ENCODE measurements around the gene SLC22A31. TPM values are rescaled to one million over a fixed set of nuclear protein-coding genes. Genes with fewer than 3 reads are reported as not detected.

The SLC22A31 gene
- total RNA-seq, 1 experiment from 2014 or later: not detected

DNA sequence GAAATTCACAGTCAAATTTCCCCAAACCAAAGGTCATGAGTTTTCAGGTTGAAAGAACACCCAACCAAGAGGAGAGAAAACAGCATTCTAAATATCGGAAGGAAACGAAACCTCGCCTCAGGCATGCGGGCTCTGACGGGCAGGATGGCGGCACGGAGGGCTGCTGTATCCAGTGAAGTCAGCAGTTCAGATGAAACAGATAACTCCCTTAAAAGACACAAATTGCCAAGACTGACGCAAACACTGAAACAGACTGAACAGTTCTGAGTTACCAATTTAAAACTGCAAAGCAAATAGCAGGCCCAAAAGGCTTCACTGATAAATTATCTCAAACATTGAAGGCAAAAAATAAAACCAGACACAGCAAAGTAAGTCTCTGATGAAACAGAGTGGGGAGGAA is 49.4 kb downstream of the SLC22A31 start:
- no peak for DNase-seq (ENCODE audit: low spot score)

GRCh38 chr16:89150090-89150835 is 50.1 kb downstream of the SLC22A31 start:
- DNase-seq (ENCODE audit: low spot score): no peak

DNA sequence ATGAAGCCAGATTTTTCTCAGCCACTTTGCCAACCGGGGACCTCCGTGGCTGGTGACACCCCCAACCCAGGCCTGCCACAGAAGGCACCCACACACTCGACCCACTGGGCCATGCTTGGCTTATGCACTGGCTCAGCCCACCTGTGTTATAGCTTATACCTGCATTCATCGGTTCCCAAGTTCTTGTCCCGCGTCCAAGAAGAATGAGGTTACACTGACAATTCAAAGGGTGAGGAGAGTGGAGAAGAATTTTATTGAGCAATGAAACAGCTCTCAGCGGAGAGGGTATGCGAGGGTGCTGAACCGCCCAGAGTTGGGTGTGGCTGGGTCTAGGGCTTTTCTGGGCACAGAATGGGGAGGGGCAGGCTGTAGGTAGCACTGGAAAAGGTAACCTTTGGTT is 51.0 kb downstream of the SLC22A31 start:
- no peak for DNase-seq (ENCODE audit: low spot score)

DNA sequence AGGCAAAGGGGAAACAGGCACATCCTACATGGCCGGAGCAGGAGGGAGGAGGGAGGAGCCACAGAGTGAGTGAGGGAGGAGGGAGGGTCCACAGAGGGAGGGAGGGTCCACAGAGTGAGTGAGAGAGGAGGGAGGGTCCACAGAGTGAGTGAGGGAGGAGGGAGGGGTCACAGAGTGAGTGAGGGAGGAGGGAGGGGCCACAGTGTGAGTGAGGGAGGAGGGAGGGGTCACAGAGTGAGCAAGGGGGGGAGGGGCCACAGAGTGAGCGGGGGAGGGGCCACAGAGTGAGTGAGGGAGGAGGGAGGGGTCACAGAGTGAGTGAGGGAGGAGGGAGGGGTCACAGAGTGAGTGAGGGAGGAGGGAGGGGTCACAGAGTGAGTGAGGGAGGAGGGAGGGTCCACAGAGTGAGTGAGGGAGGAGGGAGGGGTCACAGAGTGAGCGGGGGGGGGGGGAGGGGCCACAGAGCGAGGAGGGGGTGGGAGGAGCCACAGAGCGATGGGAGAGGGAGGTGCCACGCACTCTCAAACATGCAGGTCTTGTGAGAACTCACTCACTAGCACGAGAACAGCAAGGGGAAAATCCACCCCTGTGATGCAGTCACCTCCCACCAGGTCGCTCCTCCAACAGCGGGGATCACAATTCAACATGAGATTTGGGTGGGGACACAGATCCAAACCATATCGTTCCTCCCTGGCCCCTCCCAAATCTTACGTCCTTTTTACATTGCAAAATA is 53.1 kb downstream of the SLC22A31 start:
- DNase-seq (ENCODE audit: low spot score): no peak

DNA sequence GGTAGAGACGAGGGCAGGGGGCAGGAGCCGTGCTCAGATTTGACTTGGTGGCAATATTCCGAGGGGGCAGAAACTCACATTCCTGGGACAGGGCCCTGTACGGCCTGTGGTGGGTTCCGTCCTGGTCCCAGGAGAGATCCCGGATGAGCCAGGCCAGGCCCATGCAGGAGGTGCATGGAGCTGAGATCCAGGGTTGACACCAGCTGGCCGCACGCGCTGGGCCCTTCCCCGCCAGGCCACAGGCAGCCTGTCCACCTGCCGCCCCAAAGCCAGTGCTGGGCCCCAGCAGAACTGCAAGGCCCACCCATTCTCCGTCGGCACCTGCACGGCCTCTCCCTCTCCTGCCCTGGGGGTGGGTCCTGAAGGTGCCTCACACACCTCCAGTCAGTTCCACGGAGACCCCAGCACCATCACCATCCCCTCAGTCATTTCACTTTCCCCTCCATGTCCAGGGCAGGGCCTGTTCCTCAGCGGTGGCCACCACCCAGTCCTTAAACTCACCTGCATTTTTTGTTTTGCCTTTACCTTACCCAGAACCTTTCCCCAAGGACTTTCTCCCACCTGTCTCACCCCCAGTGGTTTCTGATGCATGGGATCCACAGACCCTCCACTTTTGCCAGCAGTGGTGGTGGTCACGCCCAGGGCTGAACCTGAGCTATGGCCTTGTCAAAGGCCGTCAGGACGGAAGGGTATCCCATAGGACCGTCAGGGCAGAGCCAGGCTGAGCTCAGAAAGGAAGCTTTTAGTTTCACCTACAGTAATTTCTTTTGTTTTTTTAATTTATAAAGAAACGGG is 53.9 kb downstream of the SLC22A31 start:
- DNase-seq (ENCODE audit: low spot score): no peak

Other genes with a start within 250 kb of the SLC22A31 start
- 0.05 TPM in 1 of 2 replicates, not detected in the other for gene CBFA2T3, start 223.3 kb downstream of the SLC22A31 start, total RNA-seq (2014; rRNA removed; shearing (Covaris generic))
- 49.0 and 52.4 TPM in 2 replicates for gene ACSF3, start 106.7 kb downstream of the SLC22A31 start, total RNA-seq (2014; rRNA removed; shearing (Covaris generic))
- gene CDH15, start 28.8 kb downstream of the SLC22A31 start, total RNA-seq (2014; rRNA removed; shearing (Covaris generic)): not detected in 2 replicates
- 8.8 and 10.5 TPM in 2 replicates for gene ZNF778, start 17.2 kb upstream of the SLC22A31 start, total RNA-seq (2014; rRNA removed; shearing (Covaris generic))